ENCODE measurements around the gene PSME1.

DNA sequence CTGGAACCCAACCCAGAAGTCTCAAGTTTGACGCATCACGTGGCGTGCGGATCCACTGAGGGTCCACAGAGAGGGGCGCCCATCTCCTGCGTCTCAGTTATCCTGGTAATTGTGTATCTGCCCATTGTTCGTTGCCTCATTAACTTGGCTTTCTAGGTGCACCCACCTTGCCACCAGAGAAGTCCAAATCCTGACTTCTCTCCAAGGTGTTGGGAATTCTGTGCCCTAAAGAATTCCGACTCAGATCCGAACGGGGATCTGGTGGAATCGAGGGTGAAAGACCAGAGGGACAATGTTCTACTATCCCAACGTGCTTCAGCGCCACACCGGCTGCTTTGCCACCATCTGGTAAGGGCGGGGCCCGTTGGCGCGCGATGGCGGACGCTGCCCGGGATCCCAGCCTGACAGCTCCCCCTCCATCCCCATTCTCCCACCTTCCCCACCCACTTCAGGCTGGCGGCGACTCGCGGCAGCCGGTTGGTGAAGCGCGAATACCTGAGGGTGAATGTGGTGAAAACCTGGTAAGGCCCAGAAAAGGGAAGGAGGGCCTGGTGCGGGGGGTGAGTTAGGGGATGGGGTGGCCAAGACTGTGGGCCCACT is 36.4 kb downstream of the PSME1 start:
- TF ChIP-seq CTCF (conservative IDR thresholded peaks at IDR 0.05; ENCODE audit: low read depth, low read length) (no peak), EZH2 (IDR thresholded peaks at IDR 0.05; ENCODE audit: borderline replicate concordance, low read depth, low read length, poor library complexity, severe bottlenecking) (no peak)

Measured in A673 (cell line).